AG04449 (cell line): ENCODE data around the gene FGA.
A peak's percentile ranks its signal among the peaks of the same experiment; 100 is the strongest.

Source experiments
- CTCF ChIA-PET: fragments of 350-600 bp; formaldehyde crosslinking; extraction: SDS; loops from one replicate; lab custom pipeline; 2021; ENCODE audit warnings: antibody characterized with exemption; lab: Yijun Ruan, JAX
- POLR2A ChIA-PET: fragments of 400-600, 350-600 bp; formaldehyde crosslinking; extraction: SDS; loops from one replicate; lab custom pipeline; 2020; ENCODE audit warnings: antibody characterized with exemption, inconsistent platforms; lab: Yijun Ruan, JAX
- DNase-seq: peaks from one replicate; pipeline ENCODE4 v3.0.0-alpha.2; 2010; ENCODE audit warnings: low read depth, low spot score
- H3K4me3 ChIP-seq: 2 replicates; pipeline ENCODE4 v1.5.1; 2011; ENCODE audit warnings: low read depth, mild to moderate bottlenecking, control low read depth, low read length
- CTCF ChIP-seq: IDR thresholded peaks from one replicate; pipeline ENCODE4 v1.5.1; 2011; ENCODE audit warnings: mild to moderate bottlenecking, moderate library complexity, low read length, control low read depth, inconsistent platforms; ENCODE audit not compliant: insufficient read depth; ENCODE audit errors: missing control alignments

The FGA gene

DNA sequence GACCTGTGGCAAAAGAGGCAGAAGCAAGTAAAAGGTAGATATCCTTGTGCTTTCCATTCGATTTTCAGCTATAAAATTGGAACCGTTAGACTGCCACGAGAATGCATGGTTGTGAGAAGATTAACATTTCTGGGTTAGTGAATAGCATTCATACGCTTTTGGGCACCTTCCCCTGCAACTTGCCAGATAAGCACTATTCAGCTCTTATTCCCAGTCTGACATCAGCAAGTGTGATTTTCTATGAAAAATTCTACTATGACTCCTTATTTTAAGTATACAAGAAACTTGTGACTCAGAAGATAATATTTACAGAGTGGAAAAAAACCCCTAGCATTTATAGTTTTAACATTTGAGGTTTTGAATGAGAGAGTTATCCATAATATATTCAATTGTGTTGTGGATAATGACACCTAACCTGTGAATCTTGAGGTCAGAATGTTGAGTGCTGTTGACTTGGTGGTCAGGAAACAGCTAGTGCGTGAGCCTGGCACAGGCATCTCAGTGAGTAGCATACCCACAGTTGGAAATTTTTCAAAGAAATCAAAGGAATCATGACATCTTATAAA, 23.8 kb downstream of the FGA start:
- no peak overlapping the region for H3K4me3 ChIP-seq
- no peak for DNase-seq
- ChIA-PET POLR2A (no interaction called here), CTCF (interaction anchor here (1.0 to 3.6 kb wide), 5 partner anchors 7 to 58 kb away, joined by 3 to 19 read pairs (median 4); no protein-coding TSS in a partner anchor)
- TF ChIP-seq CTCF = no peak

- TF ChIP-seq CTCF = no peak
- POLR2A ChIA-PET = no interaction called here
- CTCF ChIA-PET = interaction anchor here (0.9 to 3.6 kb wide), 4 partner anchors 14 to 87 kb away, joined by 3 to 19 read pairs (median 3); no protein-coding TSS in a partner anchor
- DNase-seq = no peak
- no peak overlapping the region for H3K4me3 ChIP-seq
These were observed 24.8 kb downstream of the FGA start for GRCh38 chr4:154565704-154566103.

GRCh38 chr4:154564311-154564710, 26.2 kb downstream of the FGA start:
- CTCF ChIA-PET = interaction anchor here (1.2 to 3.6 kb wide), 2 partner anchors 54 to 74 kb away, joined by 3 to 19 read pairs; no protein-coding TSS in a partner anchor
- no peak overlapping the region for H3K4me3 ChIP-seq
- no peak for DNase-seq
- POLR2A ChIA-PET = no interaction called here
- no peak for TF ChIP-seq CTCF

DNA sequence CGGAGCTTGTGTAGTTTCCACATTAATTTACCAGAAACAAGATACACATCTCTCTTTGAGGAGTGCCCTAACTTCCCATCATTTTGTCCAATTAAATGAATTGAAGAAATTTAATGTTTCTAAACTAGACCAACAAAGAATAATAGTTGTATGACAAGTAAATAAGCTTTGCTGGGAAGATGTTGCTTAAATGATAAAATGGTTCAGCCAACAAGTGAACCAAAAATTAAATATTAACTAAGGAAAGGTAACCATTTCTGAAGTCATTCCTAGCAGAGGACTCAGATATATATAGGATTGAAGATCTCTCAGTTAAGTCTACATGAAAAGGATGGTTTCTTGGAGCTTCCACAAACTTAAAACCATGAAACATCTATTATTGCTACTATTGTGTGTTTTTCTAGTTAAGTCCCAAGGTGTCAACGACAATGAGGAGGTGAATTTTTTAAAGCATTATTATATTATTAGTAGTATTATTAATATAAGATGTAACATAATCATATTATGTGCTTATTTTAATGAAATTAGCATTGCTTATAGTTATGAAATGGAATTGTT, 27.8 kb downstream of the FGA start, which contains the start of gene FGB:
Gene FGB, plus strand, starts transcription at position 315 of the 558 bp plus-strand sequence. Its CDS starts 8 bp downstream, at position 323.
- CTCF ChIA-PET = interaction anchor here (1.2 to 8.4 kb wide), 4 partner anchors 10 to 75 kb away, joined by 4 to 353 read pairs (median 11); partner anchors contain the start of genes FGG and PLRG1
- no peak for DNase-seq

DNA sequence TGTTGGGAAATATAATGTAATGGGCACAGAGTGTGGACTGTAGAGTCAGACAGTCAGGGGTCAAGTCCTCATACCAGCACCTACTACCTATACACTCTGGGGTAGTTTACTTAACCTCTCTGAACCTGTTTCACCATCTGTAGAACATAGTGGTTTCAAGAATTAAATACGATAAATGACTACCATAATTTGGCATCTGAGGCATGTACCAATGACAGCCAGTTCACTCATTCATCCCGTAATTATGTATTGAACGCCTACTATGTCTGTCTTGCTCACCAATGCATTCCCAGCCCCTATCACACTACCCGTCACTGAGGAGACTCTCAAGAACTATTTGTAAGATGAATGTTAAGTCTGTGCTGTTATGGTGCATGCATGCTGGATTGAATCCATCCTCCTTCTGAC, 29.7 kb downstream of the FGA start:
- DNase-seq = peak; percentile 59
- TF ChIP-seq CTCF = no peak

More for the DNA sequence above, 27.8 kb downstream of the FGA start, which contains the start of gene FGB:
- no peak for TF ChIP-seq CTCF
- POLR2A ChIA-PET = no interaction called here
- no peak within 1 kb of the TSS for H3K4me3 ChIP-seq

GRCh38 chr4:154560419-154560801, 30.1 kb downstream of the FGA start:
- no peak for TF ChIP-seq CTCF
- POLR2A ChIA-PET = no interaction called here
- CTCF ChIA-PET = interaction anchor here (1.1 to 8.4 kb wide), 5 partner anchors 10 to 218 kb away, joined by 4 to 353 read pairs (median 13); partner anchors contain the start of genes FGG and PLRG1
- no peak for DNase-seq
- H3K4me3 ChIP-seq = no peak overlapping the region

More for the DNA sequence above, 29.7 kb downstream of the FGA start:
- POLR2A ChIA-PET = no interaction called here
- CTCF ChIA-PET = interaction anchor here (1.1 to 8.4 kb wide), 5 partner anchors 10 to 218 kb away, joined by 4 to 353 read pairs (median 13); partner anchors contain the start of genes FGG and PLRG1
- no peak overlapping the region for H3K4me3 ChIP-seq
